Activated CD8-positive, alpha-beta memory T cell treated with anti-CD3 and anti-CD28 coated beads, Interleukin-2, amount 50 U/mL, for 24 hours (primary cell): Measurements from ENCODE around the gene SEMA6A.
"Not testable (repeated sequence)": the region's sequence is repeated elsewhere in the genome, so short reads cannot be mapped to it uniquely, and the experiment has no call there.

Experiments used
- DNase-seq: peaks from one replicate; pipeline ENCODE4 v3.0.0-alpha.2; 2020; ENCODE audit errors: extremely low read depth

Gene SEMA6A

GRCh38 chr5:116553366-116553765 lies 21.3 kb downstream of the SEMA6A start:
- DNase-seq, result no peak

- DNase-seq, result no peak
These were observed 24.5 kb downstream of the SEMA6A start for GRCh38 chr5:116550082-116550481.

- no peak for DNase-seq
These were observed 27.9 kb downstream of the SEMA6A start for GRCh38 chr5:116546743-116547124.

- DNase-seq, result no peak
These were observed 28.4 kb downstream of the SEMA6A start for GRCh38 chr5:116546033-116546742.

- DNase-seq, result not testable (repeated sequence)
These were observed 29.2 kb downstream of the SEMA6A start for GRCh38 chr5:116545465-116545864.

GRCh38 chr5:116544531-116545241 lies 29.9 kb downstream of the SEMA6A start:
- no peak for DNase-seq

- no peak for DNase-seq
These were observed 31.1 kb downstream of the SEMA6A start for GRCh38 chr5:116543501-116543900.

- no peak for DNase-seq
These were observed 32.0 kb downstream of the SEMA6A start for GRCh38 chr5:116542619-116543018.

- no peak for DNase-seq
These were observed 35.4 kb downstream of the SEMA6A start for GRCh38 chr5:116539222-116539621.

- no peak for DNase-seq
These were observed 38.1 kb downstream of the SEMA6A start for GRCh38 chr5:116536316-116537083.

GRCh38 chr5:116534964-116535651 lies 39.5 kb downstream of the SEMA6A start:
- DNase-seq, result no peak

GRCh38 chr5:116532762-116533525 lies 41.7 kb downstream of the SEMA6A start:
- no peak for DNase-seq

GRCh38 chr5:116531635-116532034 lies 43.0 kb downstream of the SEMA6A start:
- DNase-seq, result no peak

GRCh38 chr5:116531117-116531516 lies 43.5 kb downstream of the SEMA6A start:
- DNase-seq, result no peak

GRCh38 chr5:116530276-116530675 lies 44.3 kb downstream of the SEMA6A start:
- no peak for DNase-seq

GRCh38 chr5:116529615-116530014 lies 45.0 kb downstream of the SEMA6A start:
- DNase-seq, result no peak

GRCh38 chr5:116528519-116529234 lies 45.9 kb downstream of the SEMA6A start:
- no peak for DNase-seq

- no peak for DNase-seq
These were observed 47.0 kb downstream of the SEMA6A start for GRCh38 chr5:116527582-116527981.

- no peak for DNase-seq
These were observed 48.9 kb downstream of the SEMA6A start for GRCh38 chr5:116525674-116526073.

- DNase-seq, result no peak
These were observed 49.7 kb downstream of the SEMA6A start for GRCh38 chr5:116524966-116525365.
